Activated T-cell treated with anti-CD3 and anti-CD28 coated beads for 48 hours (primary cell): ENCODE data around the gene HOXA11.

Source experiments
- DNase-seq: peaks from one replicate; pipeline ENCODE4 v3.0.0-alpha.2; 2020; ENCODE audit warnings: low read depth

The HOXA11 gene

GRCh38 chr7:27158436-27159265 lies 26.4 kb downstream of the HOXA11 start:
- no peak for DNase-seq

- no peak for DNase-seq
These were observed 27.2 kb downstream of the HOXA11 start for GRCh38 chr7:27157702-27158431.

GRCh38 chr7:27156916-27157701 lies 27.9 kb downstream of the HOXA11 start:
- DNase-seq = no peak

DNA sequence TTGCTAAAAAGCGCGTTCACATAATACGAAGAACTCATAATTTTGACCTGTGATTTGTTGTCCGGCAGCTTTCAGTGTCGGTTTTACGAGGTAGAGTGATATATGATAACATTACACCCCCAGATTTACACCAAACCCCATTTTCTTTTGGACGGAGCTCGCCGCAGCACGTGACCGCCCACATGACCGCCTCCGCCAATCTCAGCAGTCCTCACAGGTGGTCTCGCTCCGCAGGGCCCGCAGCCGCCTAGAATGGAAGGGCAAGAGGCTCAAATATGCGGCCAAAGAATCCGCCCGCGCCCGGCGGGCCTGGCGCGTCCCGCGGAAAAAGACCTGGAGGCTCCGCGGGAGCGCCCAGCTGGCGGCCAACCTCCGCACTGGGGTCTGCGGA lies 28.5 kb downstream of the HOXA11 start, which contains the start of gene HOXA7:
Gene HOXA7 (minus strand): TSS at position 168 of the 391 bp plus-strand sequence. CDS start 130 bp downstream, at position 38.
- DNase-seq = no peak

DNA sequence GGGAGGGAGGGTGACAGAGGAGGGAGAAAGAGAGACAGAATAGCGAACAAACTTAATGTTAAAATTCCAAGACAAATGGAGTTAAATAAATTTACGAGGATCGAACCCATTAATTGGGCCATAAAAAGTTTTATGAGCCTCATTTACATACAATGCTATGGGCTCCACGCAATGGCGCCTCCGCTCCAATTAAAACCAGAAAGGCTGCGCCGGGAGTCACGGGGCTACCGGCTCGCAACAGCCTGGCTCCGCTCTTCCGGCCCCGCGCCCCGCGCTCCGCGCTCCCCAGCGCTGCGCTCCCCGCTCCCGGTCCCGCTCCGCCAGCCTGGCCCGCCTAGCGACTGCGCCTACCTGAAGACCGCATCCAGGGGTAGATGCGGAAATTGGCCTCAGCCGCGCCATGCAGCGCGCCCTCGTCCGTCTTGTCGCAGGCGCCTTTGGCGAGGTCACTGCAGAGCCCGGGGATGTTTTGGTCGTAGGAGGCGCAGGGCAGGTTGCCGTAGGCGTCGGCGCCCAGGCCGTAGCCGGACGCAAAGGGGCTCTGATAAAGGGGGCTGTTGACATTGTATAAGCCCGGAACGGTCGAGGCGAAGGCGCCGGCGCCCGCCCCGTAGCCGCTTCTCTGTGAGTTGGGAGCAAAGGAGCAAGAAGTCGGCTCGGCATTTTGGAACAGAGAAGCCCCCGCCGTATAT lies 29.1 kb downstream of the HOXA11 start:
- no peak for DNase-seq

DNA sequence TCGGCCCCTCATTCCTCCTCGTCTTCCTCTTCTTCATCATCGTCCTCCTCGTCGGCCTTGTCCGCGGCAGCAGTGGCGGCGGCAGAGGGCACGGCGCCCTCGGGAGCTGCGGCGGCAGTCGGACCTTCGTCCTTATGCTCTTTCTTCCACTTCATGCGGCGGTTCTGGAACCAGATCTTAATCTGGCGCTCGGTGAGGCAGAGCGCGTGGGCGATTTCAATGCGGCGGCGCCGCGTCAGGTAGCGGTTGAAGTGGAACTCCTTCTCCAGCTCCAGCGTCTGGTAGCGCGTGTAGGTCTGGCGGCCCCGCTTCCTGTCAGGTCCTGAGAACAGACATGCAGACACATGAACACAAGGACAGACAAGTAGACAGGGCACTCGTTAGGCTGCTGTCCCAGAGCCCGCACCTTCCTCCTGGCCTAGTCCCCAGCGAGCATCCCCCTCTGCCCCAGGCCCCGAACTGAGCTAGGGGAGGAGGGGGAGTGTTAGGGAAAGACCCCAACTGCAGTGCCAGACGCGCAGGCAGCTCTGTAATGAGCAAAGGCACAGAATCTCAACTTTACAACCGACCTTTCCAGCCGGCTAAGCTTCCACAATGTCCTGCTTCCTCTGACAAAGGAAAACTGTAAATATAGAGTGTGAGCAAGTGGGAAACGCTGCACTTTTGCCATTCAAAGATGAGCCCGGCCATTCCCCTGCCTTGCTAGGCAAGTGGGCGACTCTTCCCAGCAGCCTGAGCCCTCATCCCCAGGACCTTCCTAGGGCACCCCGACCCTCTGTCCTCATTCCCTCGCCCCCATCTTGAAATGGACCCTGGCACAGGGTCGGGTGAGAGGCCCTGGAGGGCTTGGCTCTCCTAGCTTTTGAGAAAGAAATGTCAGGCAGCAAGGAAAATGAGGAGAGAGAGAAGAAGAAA lies 29.9 kb downstream of the HOXA11 start:
- DNase-seq = no peak

GRCh38 chr7:27154369-27154768 lies 30.7 kb downstream of the HOXA11 start:
- DNase-seq = no peak

GRCh38 chr7:27153526-27153925 lies 31.5 kb downstream of the HOXA11 start:
- no peak for DNase-seq

GRCh38 chr7:27152816-27153442 lies 32.1 kb downstream of the HOXA11 start:
- no peak for DNase-seq

- DNase-seq = no peak
These were observed 32.9 kb downstream of the HOXA11 start, which contains the start of gene HOXA3 for GRCh38 chr7:27151931-27152815. Gene HOXA3 (minus strand): TSS chr7:27152583. CDS start chr7:27110640, 41,943 bp downstream.

DNA sequence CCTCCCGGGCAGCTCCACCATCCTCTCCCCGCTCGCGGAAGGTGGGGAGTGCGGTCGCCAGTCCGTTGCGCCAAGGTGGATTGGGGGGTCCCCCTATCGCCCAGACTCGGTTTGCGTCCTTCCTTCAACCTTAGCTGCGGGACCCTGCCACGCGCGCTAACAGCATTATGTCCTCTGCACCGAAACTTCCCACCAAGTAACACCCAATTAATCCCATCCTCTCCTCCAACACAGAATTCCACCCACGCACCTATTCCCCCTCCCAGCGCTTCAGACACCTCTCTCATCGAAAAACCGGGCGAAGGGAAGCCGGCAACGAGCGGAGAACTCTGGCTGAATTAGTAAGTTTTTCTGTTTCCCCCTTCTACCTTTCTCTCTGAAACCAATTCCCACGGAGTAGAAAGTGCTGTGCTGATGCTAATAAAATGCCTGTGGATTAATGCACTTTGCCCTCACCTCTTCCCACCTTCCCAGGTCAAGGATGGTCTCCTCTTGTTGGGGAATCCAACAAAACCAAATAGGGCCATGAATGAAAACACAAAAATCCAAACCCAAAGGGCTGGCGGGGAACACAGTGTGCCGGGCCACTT lies 33.6 kb downstream of the HOXA11 start:
- DNase-seq = no peak

- DNase-seq = peak; percentile 69
These were observed 34.3 kb downstream of the HOXA11 start for GRCh38 chr7:27150568-27151340.

DNA sequence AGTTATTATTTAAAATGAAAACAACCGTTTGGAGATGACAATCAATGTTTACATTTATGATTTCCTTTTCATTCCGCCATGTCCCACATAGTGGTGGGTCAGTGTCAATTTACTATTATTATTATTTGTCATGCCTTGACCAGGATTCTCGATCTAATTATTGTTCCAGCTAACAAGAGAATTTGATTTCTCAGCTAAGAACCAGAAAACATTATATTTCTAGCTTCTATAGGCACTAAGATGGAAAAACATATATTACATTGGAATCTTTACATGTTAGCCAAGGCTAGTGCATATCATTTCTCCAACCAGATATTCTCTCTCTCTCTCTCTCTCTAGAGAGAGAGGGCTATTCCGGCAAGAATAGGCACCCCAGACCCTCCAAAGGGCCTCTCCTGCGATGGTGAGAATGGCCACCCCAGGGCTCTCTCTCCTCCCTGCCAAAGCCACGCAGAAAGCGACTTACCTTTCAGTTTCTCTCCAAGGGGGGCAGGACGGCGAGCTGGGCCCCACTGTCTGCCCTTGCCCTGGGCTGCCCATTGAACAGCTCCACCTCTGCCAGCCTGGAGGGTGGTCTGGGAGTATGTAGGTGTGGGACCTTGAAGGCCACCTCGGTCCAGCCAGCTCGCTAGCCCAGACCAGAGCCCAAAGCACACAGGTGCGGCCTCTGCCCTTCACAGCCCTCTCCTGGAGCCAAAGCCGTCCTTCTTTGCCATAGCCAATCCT lies 35.0 kb downstream of the HOXA11 start:
- DNase-seq = no peak

DNA sequence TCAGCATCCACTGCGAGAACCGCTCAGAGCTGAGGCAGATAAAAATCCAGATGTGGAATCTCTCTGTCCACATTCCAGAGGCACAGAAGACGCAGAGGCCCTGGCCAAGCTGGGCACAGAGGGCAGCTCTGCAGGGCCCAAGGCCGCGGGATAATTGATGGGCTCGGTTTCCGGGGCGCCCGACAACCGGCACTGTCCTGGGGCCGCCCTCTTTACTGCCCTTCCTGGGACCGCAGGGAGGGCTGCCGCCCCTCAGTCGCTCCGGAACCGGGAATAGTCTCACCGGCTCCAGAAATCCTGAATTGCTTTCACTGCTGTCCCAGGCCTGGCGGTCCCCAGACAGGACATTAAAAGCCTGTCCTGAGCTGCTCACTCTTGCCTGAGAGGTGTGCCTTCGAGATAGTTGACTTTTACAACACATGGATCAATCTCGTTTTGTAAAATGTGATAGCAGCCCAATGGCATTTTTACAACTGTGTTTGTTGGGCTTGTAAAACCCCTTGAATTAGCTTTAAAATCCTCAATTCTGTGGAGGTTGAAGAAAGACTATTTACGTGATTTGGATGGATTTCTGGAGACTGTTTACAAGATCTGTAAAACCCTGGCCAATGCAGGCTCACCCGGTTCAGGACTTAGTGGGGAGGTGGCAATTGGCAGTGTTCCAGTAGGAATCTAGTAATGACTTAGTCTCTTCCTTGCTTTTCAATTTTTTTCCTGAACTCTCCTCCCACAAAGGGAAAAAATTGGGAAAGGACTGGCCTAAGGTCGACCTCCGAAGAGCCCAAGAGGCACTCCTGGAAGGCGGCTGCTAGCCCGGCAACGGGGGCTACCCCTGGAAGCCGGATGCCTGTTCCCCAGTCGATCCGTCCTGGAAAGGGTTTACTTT lies 36.0 kb downstream of the HOXA11 start:
- DNase-seq = no peak

GRCh38 chr7:27148031-27148755 lies 36.8 kb downstream of the HOXA11 start:
- DNase-seq = no peak
